T-helper 1 cell (primary cell): ENCODE measurements around the gene CHTF18.
"Not testable (repeated sequence)": the region's sequence is repeated elsewhere in the genome, so short reads cannot be mapped to it uniquely, and the experiment has no call there.

Source experiments
- DNase-seq, 5 donors: peaks; one replicate each; pipeline ENCODE4 v3.0.0-alpha.2; 2012 to 2020

The CHTF18 gene

DNA sequence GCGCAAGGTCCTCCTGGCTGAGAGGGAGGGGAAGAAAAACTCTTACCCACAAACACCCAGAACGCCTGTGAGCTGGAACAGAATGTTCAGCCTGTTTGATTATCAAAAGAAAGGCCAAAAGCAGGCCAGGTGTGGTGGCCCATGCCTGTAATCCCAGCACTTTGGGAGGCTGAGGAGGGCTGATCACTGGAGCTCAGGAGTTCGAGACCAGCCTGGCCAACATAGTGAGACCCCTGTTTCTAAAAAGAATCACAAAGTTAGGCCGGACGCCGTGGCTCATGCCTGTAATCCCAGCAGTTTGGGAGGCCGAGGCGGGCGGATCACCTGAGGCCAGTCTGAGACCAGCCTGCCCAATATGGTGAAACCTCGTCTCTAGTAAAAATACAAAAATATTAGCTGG lies 12.1 kb upstream of the CHTF18 start:
- DNase-seq: not testable (repeated sequence)

DNA sequence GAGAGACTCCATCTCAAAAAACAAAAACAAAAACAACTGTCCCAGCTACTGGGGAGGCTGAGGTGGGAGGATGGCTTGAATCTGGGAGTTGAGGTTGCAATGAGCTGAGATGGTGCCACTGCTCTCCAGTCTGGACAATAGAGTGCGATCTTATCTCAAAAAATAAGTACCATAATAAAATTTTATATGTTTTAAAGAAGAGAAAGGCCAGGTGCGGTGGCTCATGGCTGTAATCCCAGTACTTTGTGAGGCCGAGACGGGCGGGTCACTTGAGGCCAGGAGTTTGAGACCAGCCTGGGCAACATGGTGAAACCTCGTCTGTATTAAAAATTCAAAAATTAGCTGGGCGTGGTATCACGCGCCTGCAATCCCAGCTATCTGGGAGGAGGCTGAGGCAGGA lies 11.6 kb upstream of the CHTF18 start:
- no peak for DNase-seq

GRCh38 chr16:777826-778225 lies 10.6 kb upstream of the CHTF18 start:
- DNase-seq: no peak

DNA sequence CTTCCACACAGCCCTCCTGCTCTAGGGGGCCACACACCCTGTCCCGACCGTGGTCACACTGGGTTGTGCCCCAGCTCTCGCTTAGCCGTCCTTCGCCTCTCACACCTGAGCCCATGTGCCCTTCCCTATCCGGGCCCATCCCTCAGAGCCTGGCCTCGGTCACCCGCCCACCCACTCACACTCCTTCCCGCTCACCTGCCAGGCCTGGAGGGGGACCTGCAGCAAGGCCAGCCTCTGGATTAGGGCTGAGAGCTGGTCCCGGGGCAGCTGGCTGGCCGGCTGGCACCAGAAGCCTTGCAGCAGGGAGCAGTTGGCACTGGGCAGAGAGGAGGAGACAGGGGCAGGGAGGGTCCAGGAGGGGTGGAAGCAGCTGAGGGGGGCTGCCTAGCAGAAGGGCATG lies 10.0 kb upstream of the CHTF18 start:
- DNase-seq: no peak

- no peak for DNase-seq
These were observed 9.4 kb upstream of the CHTF18 start for GRCh38 chr16:778909-779527.

DNA sequence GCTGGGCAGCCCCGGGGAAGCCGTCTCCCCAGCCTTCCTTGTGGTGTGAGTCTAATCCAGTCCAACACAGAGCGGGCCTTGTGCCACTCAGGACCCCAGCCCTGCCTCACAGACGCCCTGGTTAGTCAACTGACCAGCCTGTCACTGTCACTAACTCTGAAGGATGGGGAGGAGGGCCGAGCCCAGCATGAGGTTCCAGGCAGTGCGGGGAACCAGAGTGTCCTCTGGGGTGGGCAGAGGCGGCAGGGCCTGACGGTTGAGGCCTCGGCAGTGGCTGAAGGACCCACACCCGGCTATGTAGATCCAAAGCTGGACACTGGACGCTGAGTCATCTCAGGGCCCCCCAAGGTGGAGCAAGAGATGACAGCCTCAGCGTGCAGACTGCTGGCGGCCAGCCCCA lies 8.9 kb upstream of the CHTF18 start:
- no peak for DNase-seq

GRCh38 chr16:780296-780695 lies 8.1 kb upstream of the CHTF18 start:
- DNase-seq: no peak

DNA sequence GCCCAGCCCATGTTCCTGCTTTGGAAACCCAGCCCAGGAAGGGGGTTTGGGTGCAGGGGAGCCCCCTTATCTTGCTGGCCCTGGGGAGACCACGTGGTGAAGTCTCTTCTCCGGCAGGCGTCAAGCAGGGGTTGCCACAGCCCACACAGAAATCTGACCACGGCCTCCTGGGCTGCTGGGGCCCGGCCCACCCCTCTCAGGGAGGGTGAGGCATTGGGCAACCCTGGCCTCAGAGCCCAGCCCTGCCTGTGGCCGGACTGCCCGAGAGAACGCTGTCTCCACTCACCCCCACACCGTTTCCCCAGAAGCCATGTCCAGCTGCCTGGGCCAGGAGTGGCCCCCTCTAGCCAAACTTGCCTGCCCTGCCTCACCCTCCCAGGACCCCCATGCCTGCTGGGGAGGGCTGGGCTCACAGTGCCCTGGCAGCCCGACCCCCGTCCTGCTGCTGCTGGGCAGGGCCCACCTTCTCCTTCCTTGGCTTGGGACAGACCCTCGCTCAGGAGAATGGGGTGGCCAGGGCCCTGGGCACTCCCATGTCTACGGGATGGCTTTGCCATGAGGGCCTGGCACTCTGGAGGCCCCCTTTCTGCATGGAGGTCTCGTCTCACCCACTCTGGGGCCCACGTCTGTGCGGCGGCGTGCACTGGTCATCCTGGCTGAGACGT lies 6.9 kb upstream of the CHTF18 start:
- no peak for DNase-seq

GRCh38 chr16:782258-782657 lies 6.2 kb upstream of the CHTF18 start:
- DNase-seq: no peak

DNA sequence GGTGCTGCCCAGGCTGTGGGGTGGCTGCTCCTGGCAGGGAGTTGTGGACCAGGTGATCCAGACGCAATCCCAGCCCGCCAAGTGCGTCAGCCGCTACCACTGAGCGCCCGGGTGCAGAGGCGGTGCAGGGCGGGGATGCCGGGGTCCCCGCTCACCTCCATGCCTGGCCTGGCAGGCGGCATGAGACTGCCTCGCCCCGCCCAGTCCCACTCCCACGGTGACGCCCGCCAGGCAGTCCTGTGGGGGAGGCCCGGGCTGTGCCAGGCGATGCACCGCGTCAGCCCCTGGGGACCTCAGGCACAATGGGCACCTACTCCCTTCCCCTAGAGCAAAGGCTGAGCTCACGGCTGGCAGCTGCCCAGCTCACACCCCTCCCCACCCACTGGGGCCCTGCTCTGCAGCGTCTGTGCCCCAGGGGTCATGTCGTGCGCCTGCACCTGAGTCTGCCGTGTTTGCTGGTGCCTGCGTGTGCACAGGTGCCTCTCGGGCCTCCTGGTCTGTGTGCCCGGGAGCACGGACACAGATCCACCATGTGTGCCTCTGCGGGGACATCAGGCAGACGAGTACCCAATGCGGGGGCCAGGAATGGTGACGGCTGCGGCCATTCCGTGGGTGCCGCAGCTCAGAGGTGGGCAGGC lies 5.5 kb upstream of the CHTF18 start:
- DNase-seq: no peak

- DNase-seq: no peak
These were observed 4.8 kb upstream of the CHTF18 start for GRCh38 chr16:783404-784161.

DNA sequence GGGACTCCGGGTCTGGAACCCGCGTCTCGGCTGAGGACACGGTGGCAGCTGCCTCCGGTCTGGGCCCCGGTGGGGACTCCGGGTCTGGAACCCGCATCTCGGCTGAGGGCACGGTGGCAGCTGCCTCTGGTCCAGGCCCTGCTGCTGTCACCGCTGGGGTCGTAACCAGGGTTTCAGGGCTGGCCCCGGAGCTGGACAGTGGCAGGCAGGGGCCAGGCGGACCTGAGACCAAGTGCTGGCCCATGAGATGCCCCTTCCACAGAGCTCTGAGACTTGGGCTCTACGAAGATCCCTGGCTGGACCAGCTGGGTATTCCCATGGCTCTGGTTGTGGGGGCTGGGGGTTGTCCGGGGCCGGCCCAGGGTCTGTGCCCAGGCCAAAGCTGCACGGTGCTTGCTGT lies 4.0 kb upstream of the CHTF18 start:
- DNase-seq: no peak

GRCh38 chr16:785563-786535 lies 2.6 kb upstream of the CHTF18 start:
- DNase-seq: peak; percentile 48 to 72 (median 63)

DNA sequence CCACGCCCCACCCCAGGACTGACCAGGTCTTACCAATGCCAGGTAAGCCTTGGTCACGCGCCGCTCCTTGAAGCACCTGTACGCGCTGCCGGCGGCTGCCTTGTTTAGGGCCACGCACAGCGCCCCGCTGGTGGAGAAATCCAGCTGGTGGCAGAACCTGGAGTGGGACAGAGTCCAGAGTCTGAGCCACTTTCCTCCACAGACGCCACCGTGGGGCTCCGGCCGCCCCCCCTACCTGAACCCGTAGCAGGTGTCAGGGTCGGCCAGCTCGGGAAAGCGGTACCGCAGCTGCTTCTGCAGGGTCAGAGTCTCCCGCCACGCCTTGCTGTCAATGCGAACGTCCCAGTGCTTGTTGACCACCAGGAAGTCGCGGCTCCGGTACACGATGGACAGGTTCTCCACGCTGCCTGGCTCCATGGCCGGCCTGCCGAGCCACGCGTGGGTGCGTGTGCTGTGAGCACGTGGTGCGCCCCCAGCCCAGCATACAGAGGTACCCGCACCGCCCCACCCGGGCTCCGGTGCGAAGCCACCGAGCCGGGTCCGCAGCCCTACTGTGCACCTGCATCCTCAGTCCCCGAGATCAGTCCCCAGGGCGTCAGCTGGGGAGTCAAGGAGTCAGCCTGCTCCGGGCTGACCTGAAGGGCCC lies 976 bp upstream of the CHTF18 start:
- DNase-seq: no peak

GRCh38 chr16:787978-788398 lies 432 bp upstream of the CHTF18 start, which contains the start of gene RPUSD1:
TSS of gene RPUSD1 (minus strand) at chr16:788381. CDS start at chr16:787737, 644 bp downstream.
- DNase-seq: peak in 1 of 5 donors; percentile 23

DNA sequence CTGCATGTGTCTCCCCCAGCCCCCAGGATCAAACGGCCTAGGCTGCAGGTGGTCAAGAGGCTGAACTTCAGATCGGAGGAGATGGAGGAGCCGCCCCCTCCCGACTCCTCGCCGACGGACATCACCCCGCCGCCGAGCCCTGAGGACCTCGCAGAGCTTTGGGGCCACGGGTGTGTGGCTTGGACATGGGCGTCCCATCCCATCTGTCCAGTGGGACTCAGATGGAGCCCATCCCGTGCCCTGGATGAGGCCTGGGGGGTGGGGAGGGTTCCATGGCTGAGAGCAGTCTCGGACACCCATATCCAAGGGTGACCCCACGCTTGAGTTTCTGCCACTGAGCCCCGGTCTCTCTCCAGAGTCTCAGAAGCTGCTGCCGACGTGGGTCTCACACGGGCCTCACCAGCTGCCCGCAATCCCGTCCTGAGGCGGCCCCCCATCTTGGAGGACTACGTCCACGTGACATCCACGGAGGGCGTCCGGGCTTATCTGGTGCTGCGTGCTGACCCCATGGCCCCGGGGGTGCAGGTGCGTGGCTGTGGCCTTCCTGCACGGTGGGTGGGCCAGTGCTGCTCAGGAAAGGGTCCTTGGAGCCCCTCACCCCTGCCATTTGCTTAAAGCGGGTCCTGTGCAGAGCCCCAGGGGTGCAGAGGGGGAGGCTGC lies 901 bp downstream of the CHTF18 start:
- no peak for DNase-seq

DNA sequence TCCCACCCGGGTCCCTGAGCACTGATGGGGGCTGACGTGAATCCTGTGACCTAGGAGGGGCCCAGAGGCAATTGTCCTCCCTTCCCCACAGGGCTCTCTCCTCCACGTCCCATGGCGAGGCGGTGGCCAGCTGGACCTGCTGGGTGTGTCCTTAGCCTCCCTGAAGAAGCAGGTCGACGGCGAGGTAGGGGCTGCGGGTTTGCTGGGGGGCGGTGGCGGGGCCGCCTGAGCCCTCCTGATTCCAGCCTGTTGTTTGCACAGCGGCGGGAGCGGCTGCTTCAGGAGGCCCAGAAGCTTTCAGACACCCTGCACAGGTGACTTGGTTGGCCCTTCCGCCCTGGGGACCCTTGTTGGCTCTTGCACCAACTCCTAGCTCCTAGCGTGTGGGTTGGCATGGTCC lies 1.7 kb downstream of the CHTF18 start:
- no peak for DNase-seq

DNA sequence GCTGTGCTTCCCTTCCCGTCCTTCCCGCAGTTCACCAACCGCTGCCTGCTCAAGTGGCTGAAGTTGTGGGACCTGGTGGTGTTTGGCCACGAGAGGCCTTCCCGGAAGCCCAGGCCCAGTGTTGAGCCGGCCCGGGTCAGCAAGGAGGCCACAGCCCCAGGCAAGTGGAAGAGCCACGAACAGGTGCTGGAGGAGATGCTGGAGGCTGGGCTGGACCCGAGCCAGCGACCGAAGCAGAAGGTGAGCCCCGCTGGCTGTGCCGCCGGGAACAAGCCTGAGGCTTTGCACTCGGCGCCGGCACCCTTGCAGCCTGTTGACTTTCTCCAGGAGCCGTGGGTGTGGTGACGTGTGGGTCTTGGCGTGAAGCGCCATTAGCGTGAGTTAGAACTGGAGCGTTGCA lies 2.7 kb downstream of the CHTF18 start:
- no peak for DNase-seq

GRCh38 chr16:792221-792995 lies 4.0 kb downstream of the CHTF18 start:
- DNase-seq: no peak

DNA sequence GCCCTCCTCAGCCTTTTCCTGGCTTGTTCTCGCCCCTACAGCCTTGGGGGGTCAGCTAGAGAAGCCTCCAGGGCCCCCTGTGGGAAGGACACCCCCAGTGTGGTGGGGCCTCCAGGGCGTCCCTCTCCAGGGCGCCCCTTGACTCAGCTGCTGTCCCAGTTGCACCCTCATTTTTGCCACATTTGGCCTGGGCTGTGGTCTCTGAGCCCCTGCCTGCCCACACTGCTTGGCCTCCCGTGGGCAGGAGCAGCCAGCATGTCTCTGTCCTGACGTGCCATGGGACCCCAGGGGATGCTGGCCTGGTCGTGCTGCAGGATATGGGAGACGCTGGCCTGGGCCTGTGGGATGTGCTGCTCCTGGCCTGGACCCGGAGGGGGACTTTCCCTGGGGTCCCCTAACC lies 5.0 kb downstream of the CHTF18 start:
- DNase-seq: no peak
